Adrenal gland (tissue), 12 donors: ENCODE results near the gene ITPRID1. TPM values are rescaled to one million over a fixed set of nuclear protein-coding genes. Genes with fewer than 3 reads are reported as not detected.

Experiments used
- DNase-seq, 7 donors: peaks; one replicate each; pipeline ENCODE4 v3.0.0-alpha.2; 2019 to 2020
- H3K27ac ChIP-seq, 5 donors: fragments of 200-600 bp; sonication (generic) in 4 of 5; 1 replicate in 3 of 5; 2 replicates in 2 of 5; pipeline versions ENCODE4 v1.5.1 to v1.8.0; 2016 to 2020; ENCODE audit warnings: mild to moderate bottlenecking in 1 of 5
- H3K27me3 ChIP-seq: fragments of 200-600 bp; 2 replicates; pipeline ENCODE4 v1.8.0; 2021
- H3K36me3 ChIP-seq, 2 donors: fragments of 200-600 bp; replicated peaks in 1 of 2; 1 replicate in 1 of 2; 2 replicates in 1 of 2; pipeline versions ENCODE4 v1.5.1 to v1.8.0; 2018 to 2022
- H3K4me1 ChIP-seq, 2 donors: fragments of 200-600 bp; replicated peaks in 1 of 2; 1 replicate in 1 of 2; 2 replicates in 1 of 2; pipeline versions ENCODE4 v1.5.1 to v1.8.0; 2018 to 2021
- H3K4me3 ChIP-seq, 4 donors: fragments of 200-600 bp; sonication (generic) in 3 of 4; one replicate each; pipeline ENCODE4 v1.5.1; 2016 to 2018
- H3K9me3 ChIP-seq, 3 donors: fragments of 200-600 bp; sonication (generic) in 1 of 3; replicated peaks in 1 of 3; 1 replicate in 2 of 3; 2 replicates in 1 of 3; pipeline versions ENCODE4 v1.5.1 to v1.8.0; 2016 to 2021
- CTCF ChIP-seq, 6 experiments: fragments of 450-650 bp in 4 of 6; fragments of 200-600 bp in 2 of 6; sonication (generic) in 1 of 6; IDR thresholded peaks; 1 replicate in 5 of 6; 2 replicates in 1 of 6; pipeline versions ENCODE4 v1.5.1 to v1.8.0; 2016 to 2021; ENCODE audit warnings: antibody characterized with exemption in 6 of 6, mild to moderate bottlenecking in 2 of 6, moderate library complexity in 1 of 6
- POLR2A ChIP-seq, 2 donors: fragments of 450-650 bp; IDR thresholded peaks; one replicate each; pipeline ENCODE4 v1.6.1; 2017; ENCODE audit warnings: antibody characterized with exemption in 2 of 2, mild to moderate bottlenecking in 2 of 2, moderate library complexity in 1 of 2
- WGBS, 4 donors: extraction: QIAGEN DNeasy Blood & Tissue Kit in 2 of 4; methylation state at CpG; one replicate each; pipeline versions ENCODE4 v1.1.5 to v1.1.7; 2013 to 2017; 5-methylcytosine and 5-hydroxymethylcytosine counted together
- intact Hi-C, 2 donors: fragments of 100-400 bp; cut with DNase I; formaldehyde crosslinking; loops; one replicate each; pipeline versions ENCODE4 v1.14.1 to v1.15.0; 2022 to 2023
- polyA plus RNA-seq, 3 donors: library from polyadenylated mRNA; stranded (reverse); fragments of 200-250 nt in 2 of 3; fragments of 350-450 nt in 1 of 3; fragmentation: Illumina TruSeq in 1 of 3; extraction: RNeasy Lipid Tissue Mini Kit (QIAGEN cat#74804) in 1 of 3; gene quantifications; one replicate each; pipeline ENCODE4 v1.2.3, GENCODE V29; 2013 to 2014
- total RNA-seq, 9 donors: library from RNA; depleted of rRNA in 4 of 9; stranded (reverse); fragments of >200 nt in 4 of 9; fragments of 120-200 nt in 1 of 9; fragmentation: NEBNext Ultra II Directional in 1 of 9; extraction: Animal tissue kit (Norgen Biotek cat#: 25700) in 1 of 9; gene quantifications; one replicate each; pipeline versions ENCODE4 v1.1.0 to v1.2.4, GENCODE V29; 2013 to 2023
- donor health status: healthy with polysubstance abuse.
- donor health status: Bipolar disorder and iron deficiency.
- donor health status: DM: yes; HTN: yes; CAD: no.
- donor health status: DM: no; HTN: no; CAD: no.
- donor health status: DM: no; HTN: no; CAD: no.
- donor health status: DM: yes; HTN: yes; CAD: no.

ITPRID1 gene
- total and polyA plus RNA-seq, 12 donors = 0.06 TPM; not detected in 11

- WGBS, 4 donors = 56 to 66% (median 58%) methylated on average over 2 of the region's 2 CpGs
- no peaks in the 10 kb centered on the region for H3K36me3 ChIP-seq
- H3K9me3 ChIP-seq = no peaks in the 10 kb centered on the region
- no peaks in the 10 kb centered on the region for H3K27me3 ChIP-seq
- H3K4me3 ChIP-seq = no peak overlapping the region
- TF ChIP-seq CTCF (IDR thresholded peaks at IDR 0.05) (no peak), POLR2A (IDR thresholded peaks at IDR 0.05) (no peak)
- no peak overlapping the region for H3K27ac ChIP-seq
- no peaks in the 10 kb centered on the region for H3K4me1 ChIP-seq
- no peak for DNase-seq
- intact Hi-C loops = no loop called here
Observed at GRCh38 chr7:31699050-31699449, 185.2 kb downstream of the ITPRID1 start.

- TF ChIP-seq POLR2A (IDR thresholded peaks at IDR 0.05) (no peak), CTCF (IDR thresholded peaks at IDR 0.05) (no peak)
- 73 to 92% (median 88%) methylated on average over 3 of the region's 3 CpGs for WGBS, 4 donors
- Histone ChIP-seq H3K9me3 (no peaks in the 10 kb centered on the region), H3K27me3 (no peaks in the 10 kb centered on the region), H3K4me3 (no peak overlapping the region), H3K27ac (no peak overlapping the region), H3K36me3 (no peaks in the 10 kb centered on the region), H3K4me1 (no peaks in the 10 kb centered on the region)
- intact Hi-C loops = no loop called here
- no peak for DNase-seq
Observed at GRCh38 chr7:31702354-31702753, 188.5 kb downstream of the ITPRID1 start.

GRCh38 chr7:31705377-31705776, 191.5 kb downstream of the ITPRID1 start:
- 81 to 87% (median 85%) methylated on average over 3 of the region's 3 CpGs for WGBS, 4 donors
- H3K27me3 ChIP-seq = no peaks in the 10 kb centered on the region
- DNase-seq = no peak
- no peaks in the 10 kb centered on the region for H3K9me3 ChIP-seq
- H3K4me1 ChIP-seq = no peaks in the 10 kb centered on the region
- intact Hi-C loops = no loop called here
- H3K36me3 ChIP-seq = no peaks in the 10 kb centered on the region
- TF ChIP-seq CTCF (IDR thresholded peaks at IDR 0.05) = no peak
- no peak for TF ChIP-seq POLR2A (IDR thresholded peaks at IDR 0.05)
- H3K4me3 ChIP-seq = no peak overlapping the region
- H3K27ac ChIP-seq = no peak overlapping the region

GRCh38 chr7:31707089-31707488, 193.2 kb downstream of the ITPRID1 start:
- 48 to 58% (median 53%) methylated on average over 5 of the region's 5 CpGs for WGBS, 4 donors
- H3K9me3 ChIP-seq = no peaks in the 10 kb centered on the region
- TF ChIP-seq POLR2A (IDR thresholded peaks at IDR 0.05) = no peak
- DNase-seq = no peak
- no peak overlapping the region for H3K4me3 ChIP-seq
- H3K36me3 ChIP-seq = no peaks in the 10 kb centered on the region
- H3K27ac ChIP-seq = no peak overlapping the region
- no peaks in the 10 kb centered on the region for H3K27me3 ChIP-seq
- H3K4me1 ChIP-seq = no peaks in the 10 kb centered on the region
- intact Hi-C loops = no loop called here

Other genes starting within 250 kb of the ITPRID1 start
- gene NEUROD6, start 173.4 kb upstream of the ITPRID1 start, total RNA-seq = not detected
- gene NEUROD6, start 173.4 kb upstream of the ITPRID1 start, polyA plus RNA-seq = not detected
- 1 to 10 TPM in 2 of 9 donors, under 1 TPM in 4, not detected in 3; 0.14 to 2.7 (median 0.32) TPM for gene PPP1R17, start 173.1 kb downstream of the ITPRID1 start, total RNA-seq
- gene PPP1R17, start 173.1 kb downstream of the ITPRID1 start, polyA plus RNA-seq = 1 to 10 TPM in 2 of 3 donors, under 1 TPM in 1; 0.20 to 6.2 (median 1.2) TPM